Measurements from ENCODE around the gene C22orf31.
"Not testable (repeated sequence)": the region's sequence is repeated elsewhere in the genome, so short reads cannot be mapped to it uniquely, and the experiment has no call there.

Gene C22orf31

DNA sequence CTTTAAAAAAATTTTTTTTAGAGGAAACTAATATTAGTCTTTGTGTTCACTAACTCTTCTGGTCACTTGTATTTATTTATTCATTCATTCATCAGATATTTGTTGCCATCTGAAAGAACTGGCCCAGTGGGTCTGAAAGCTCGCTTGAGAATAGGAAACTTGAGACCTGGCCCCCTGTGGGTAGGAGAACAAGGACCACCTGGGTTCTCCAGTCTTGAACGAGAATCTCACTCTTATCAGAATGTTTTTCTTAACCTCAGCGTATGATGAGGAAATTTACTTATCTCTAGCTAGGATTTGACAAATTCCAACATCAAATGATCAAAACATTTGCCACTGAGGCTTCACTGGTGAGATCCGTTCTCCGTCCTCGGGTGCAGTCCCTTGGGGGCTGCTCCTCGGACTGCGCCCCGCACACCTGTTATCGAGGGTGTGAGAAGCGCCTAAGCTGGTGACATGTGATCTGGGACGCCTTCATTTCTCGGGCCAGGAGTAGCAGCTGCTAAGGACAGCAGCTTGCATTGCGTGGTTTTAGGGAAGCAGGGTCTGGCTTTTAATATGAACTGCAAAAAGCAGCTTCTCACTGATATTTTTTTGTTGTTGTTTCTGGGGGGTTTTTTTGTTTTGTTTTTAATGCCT is 6.3 kb downstream of the C22orf31 start:
- DNase-seq (ENCODE audit: low spot score), result no peak

DNA sequence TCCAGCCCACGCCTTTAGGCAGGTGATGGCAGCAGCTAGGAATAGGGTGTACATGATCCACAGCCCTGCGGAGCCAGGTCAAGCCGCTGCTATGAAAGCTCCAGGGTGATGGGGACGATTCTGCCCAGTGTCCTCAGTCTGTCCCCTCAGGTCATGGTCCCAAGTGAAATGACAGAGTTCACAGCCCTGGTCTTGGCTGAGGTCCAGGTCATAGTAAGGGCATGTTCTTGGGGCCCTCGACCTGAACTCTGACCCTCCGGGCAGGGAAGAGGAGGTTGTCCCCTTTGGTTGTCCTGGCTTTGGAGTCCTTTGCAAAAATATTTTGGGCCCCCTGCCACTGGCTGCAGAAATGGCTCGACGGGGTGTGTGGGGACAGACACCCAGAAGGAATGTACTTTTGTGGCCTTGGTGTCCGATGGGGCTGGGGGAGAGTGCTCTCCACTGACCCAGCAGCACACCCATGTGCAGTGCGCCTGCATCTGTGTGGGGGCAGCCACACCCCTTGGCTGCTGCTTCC is 7.3 kb downstream of the C22orf31 start:
- DNase-seq (ENCODE audit: low spot score), result no peak

DNA sequence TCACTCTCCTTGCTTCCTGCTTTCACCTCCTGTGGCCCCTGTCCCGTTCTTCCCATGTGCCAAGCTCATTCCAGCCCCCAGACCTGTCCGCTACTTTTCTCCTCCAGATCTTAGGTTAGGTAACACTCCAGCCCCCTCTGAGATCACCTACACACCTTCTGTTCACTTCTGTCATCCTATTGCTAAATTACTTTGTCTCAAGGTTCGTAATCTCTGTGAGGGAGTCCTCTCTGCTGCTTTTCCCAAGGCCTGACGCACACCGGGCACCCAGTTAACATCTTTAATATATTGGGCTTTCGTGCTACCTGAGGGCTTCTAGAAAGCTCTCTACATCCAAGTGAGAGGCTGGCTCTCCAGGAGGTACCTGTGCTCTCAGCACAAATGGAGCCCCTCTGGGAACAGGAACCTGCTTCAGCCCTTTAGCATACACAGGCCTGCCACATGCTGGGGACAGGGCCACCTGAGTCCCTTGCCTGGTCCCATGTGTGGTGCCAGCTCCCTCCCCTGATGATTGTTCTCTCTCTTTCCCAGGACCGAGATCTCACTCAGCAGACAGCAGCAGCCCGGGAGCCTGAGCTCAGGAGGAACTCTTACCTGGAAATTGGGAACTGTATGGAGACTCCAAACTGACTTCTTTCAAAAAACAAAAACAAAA is 8.5 kb downstream of the C22orf31 start:
- no peak for DNase-seq (ENCODE audit: low spot score)

DNA sequence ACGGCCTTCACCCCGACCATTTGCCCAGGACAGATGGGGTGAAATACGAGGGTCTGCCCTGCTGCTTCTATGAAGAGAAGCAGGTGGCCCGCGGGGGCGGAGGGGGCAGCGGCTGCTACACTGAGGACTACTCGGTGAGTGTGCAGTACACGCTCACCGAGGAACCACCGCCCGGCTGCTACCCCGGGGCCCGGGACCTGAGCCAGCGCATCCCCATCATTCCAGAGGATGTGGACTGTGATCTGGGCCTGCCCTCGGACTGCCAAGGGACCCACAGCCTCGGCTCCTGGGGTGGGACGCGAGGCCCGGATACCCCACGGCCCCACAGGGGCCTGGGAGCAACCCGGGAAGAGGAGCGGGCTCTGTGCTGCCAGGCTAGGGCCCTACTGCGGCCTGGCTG is 11.2 kb downstream of the C22orf31 start:
- DNase-seq (ENCODE audit: low spot score), result no peak

DNA sequence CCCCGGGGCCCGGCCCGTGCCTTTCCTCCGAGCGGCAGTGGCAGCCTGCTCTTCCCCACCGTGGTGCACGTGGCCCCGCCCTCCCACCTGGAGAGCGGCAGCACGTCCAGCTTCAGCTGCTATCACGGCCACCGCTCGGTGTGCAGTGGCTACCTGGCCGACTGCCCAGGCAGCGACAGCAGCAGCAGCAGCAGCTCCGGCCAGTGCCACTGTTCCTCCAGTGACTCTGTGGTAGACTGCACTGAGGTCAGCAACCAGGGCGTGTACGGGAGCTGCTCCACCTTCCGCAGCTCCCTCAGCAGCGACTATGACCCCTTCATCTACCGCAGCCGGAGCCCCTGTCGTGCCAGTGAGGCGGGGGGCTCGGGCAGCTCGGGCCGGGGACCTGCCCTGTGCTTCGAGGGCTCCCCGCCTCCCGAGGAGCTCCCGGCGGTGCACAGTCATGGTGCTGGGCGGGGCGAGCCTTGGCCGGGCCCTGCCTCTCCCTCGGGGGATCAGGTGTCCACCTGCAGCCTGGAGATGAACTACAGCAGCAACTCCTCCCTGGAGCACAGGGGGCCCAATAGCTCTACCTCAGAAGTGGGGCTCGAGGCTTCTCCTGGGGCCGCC is 11.9 kb downstream of the C22orf31 start:
- DNase-seq (ENCODE audit: low spot score), result no peak

DNA sequence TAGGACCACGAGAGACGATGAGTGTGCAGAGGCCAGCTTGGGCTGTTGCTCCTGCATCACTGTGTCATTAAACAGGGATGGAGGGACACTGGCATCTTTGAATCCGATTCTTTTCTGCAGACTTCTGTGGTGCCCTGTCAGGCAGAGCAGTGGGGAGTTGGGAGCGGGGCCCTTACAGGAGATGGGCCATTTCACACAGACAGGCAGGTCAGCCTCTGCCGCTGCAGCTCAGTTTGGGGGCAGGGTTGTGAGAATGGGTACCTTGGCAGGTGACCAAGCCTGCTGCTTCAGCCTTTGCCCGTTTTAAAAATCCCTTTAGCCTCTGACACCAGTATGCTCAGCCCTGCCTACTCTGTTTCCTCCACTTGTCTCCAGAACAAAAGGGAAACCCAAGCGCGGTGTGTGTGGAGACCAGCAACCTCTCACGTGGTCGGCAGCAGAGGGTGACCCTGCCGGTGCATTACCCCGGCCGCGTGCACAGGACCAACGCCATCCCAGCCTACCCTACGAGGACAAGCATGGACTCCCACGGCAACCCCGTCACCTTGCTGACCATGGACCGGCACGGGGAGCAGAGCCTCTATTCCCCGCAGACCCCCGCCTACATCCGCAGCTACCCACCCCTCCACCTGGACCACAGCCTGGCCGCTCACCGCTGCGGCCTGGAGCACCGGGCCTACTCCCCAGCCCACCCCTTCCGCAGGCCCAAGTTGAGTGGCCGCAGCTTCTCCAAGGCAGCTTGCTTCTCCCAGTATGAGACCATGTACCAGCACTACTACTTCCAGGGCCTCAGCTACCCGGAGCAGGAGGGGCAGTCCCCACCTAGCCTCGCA is 12.6 kb downstream of the C22orf31 start:
- DNase-seq (ENCODE audit: low spot score), result no peak

DNA sequence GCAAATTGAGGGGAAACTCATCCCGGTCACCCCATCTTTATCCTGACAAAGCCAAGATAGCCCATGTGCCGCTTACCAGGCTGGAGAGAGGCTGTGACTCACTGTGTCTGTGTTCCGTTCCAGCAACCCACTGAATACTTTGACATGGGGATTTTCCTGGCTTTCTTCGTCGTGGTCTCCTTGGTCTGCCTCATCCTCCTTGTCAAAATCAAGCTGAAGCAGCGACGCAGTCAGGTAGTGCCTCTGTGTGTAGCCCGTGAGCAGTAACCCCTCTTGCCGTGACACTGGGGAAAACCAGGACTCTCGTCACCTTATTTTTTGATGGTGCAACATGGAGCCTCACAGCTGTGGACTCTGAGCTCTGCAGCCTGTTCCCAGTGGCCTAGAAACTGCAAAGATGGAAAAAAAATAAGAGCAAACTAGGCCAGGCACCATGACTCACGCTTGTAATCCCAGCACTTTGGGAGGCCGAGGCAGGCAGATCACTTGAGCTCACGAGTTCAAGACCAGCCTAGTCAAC is 16.9 kb downstream of the C22orf31 start:
- no peak for DNase-seq (ENCODE audit: low spot score)

DNA sequence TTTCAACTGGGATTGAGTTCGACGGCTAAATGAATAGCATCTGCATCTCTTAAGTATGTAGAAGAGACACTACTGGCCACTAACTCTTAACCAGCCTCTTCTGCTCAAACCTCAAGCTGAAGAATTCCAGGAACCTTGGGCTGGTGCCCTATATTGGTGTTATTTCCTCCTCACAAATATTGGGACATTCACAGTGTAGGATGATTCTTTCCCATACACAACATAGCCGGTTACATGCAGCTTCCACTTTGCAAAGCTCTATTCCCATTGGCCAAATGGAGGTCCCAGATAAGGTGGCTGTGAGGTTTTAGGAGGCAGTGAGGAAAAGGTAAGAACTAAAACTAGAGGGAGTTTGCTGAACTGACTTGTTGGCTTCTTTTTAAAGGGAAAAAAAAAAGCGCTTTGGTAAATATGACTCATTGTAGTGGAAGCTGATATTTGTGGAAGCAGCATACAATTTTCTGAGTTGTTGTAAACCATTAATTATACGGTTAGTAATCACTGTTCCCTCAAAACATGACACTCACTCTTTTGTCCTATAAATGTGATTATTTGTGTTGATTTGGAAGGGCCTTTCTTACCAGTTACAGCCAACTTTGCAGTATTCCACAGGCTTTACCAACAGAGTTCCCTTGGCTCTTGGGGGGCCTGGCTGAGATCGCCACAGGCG is 17.6 kb downstream of the C22orf31 start:
- no peak for DNase-seq (ENCODE audit: low spot score)

DNA sequence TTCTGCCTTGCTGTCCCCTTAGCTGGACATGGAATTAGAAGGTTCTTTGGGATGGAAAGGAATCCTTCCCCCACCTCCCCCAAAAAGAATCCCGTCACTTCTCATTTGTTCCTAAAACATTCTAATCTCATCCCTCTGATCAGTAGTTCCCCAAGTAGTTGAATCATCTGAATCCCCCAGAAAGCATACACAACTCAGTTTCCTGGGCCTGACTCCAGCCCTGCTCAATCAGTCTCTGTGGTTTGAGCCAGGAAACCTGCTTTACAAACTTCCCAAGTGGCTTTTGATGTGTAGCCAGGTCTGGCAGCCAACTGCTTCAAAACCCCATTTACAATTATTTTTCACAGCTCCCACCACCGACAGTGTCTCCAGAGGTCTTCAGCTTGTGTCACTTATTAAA is 20.2 kb downstream of the C22orf31 start:
- no peak for DNase-seq (ENCODE audit: low spot score)

DNA sequence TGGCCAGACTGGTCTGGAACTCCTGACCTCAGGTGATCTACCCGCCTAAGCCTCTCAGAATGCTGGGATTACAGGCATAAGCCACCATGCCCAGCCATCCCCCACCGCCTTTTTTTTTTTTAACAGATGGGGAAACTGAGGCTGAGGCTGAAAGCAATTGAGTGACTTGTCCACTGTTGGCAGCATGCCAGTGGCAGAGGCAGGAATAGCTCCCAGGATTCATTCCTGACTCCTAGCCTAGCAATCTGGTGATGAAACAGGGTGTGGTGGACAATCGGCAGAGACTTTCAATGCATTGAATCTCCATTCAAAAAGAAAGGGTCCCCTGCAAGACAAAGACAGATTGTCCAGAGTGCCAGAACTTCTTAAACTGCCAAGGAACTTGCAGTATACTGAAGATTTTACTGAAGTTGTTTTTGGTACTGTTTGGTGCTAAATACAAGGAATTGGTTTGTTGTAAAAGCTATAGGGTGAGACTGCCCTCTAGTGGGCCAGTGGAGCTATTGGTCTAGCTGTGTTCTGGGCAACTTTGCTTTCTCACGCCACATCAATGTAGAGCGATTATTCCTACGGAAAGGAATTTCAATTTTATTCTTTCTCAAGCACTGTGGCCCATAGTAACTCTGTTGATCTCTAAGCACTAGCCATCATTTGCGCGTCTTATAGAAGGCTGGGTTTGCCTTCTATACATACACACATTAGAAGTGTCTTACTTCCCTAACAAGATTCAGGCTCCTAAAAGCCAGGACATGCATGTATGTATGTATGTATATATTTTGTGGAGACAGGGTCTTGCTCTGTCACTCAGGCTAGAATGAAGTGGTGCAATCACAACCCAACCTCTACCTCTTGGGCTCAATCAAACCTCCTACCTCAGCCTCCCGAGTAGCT is 21.0 kb downstream of the C22orf31 start:
- DNase-seq (ENCODE audit: low spot score), result peak; percentile 70

DNA sequence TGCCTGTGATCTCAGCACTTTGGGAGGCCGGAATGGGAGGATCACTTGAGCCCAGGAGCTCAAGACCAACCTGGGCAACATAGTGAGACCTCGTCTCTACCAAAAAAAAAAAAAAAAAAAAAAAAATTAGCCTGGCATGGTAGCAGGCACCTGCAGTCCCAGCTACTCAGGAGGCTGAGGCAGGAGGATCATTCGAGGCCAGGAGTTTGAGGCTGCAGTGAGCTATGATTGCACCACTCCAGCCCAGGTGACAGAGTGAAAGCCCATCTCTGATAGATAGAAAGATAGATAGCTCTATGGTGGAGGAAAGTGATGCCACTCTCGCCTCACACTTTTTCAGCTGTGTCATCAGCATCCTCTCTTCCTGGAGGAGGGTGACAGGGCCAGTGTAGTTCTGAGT is 21.9 kb downstream of the C22orf31 start:
- not testable (repeated sequence) for DNase-seq (ENCODE audit: low spot score)

DNA sequence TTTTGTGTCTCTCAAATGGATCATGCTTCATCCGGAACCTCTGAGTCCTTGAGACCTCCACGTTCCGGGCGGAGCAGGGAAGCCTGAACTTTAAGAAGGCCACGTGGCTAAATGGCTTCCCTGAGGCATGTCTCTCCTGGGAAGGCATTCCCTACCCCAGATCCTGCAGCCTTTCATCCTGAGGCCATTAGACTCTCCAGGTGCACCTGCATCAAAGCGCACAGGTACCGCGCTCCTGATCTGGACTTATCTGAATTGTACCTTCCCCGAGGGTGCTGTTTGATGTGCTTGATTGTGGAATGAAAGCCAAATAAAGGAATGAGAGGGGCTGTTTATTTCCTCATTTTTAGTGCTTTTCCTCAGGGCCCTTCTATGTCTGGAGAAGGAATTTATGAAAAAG is 22.5 kb downstream of the C22orf31 start:
- no peak for DNase-seq (ENCODE audit: low spot score)

DNA sequence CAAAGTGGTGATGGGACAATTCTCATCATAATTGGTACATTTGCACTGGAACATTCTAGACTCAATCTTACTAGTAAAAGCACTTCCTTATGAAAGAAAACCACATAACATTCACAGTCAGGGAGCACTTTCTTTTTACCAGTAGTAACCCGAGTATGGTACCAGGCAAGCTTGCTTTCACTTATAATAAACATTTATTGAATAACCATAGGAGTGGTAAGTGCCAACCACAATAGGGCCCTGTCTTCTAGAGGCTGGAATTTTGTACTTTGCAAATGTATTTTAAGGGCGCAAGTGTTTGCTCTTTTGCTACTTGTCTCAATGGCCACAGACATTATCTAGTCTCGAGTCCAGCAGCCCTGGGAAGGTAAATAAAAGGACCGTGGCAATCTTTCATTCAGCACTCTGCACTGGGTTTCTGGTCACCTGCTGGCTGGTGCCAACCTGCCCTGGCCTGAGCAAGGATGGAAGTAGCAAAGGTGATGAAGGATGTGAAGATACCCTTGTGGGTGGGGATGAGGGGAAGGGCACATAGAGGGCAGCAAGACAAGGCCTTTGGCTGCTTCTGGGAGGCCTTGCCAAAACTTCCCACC is 24.2 kb downstream of the C22orf31 start:
- no peak for DNase-seq (ENCODE audit: low spot score)

DNA sequence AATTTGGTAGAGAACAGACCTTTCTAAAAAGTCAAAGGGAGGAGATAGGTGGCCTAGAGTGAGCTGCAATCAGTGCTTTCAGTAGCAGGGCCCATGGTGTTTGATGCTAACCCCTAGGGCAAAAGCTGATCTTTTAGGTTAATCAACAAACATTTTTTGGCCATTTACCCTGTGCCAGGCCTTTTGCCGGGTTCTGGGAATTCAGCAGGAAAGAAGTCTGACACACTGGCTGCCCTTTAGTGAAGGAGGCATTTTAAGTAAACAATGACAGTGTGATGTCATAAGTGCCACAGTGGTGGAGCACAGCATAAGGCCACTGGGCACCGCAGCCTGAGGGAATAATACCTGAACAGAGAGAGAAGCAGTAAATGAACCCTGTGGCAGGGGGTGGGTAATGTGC is 29.0 kb downstream of the C22orf31 start:
- no peak for DNase-seq (ENCODE audit: low spot score)

DNA sequence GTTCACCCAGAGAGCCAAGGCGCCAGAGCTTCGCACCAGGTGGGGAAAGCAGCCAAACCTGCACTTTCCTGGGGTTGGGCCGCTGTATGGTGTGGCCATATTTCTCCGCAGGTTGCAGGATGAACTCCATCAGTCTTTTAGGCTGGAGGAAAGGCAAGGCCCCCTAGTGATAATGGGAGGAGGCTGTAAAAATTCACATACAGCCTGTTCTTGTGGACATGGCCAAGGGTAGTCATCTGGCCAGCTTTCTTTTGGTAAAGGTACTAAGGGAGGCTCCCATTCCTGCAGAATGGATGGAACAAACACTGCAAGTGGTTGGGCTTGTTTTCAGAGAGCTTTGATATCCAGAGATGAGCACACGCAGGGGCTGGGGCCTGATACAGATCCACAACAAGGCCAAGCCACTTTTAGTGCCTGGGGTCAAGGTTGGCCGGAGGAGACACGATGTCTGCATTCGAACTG is 29.6 kb downstream of the C22orf31 start:
- DNase-seq (ENCODE audit: low spot score), result peak; percentile 31

DNA sequence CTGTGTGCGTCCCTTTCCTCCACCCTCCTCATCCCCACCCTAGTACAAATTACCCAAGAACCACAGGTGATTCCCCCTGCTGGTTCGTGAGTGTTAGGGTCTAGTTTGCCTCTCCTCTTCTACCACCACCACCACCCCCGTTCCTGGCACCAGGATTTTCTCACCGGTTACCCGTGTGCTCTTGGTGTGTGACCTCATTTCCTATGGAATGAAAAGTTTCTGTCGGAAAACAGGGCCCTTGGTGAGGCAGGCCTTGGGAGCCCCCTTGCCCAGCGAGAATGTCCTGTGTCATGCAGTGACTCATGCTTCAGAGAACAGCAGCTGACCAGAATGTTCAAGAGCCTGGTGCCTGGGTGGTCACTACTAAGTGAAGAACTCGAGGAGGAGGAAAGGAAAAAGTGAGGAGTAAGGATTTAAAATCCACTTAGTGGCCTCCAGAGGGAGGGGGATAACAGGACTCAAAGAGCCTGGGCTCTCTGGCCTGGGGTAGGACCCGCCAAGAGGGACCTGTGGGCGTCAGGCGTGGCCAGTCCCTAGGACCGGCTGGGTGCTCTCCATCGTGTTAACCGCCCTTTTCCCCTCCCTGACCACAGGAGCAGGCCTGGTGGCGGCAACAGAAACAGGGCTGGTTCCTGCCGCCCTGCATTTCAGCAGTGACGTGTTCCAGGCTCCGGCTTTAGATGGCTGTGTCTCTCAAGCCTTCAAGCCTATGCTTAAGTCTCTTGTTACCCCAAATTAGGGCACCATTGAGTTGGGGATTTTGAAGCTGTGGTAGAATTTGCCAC is 30.2 kb downstream of the C22orf31 start:
- peak; percentile 56 for DNase-seq (ENCODE audit: low spot score)

DNA sequence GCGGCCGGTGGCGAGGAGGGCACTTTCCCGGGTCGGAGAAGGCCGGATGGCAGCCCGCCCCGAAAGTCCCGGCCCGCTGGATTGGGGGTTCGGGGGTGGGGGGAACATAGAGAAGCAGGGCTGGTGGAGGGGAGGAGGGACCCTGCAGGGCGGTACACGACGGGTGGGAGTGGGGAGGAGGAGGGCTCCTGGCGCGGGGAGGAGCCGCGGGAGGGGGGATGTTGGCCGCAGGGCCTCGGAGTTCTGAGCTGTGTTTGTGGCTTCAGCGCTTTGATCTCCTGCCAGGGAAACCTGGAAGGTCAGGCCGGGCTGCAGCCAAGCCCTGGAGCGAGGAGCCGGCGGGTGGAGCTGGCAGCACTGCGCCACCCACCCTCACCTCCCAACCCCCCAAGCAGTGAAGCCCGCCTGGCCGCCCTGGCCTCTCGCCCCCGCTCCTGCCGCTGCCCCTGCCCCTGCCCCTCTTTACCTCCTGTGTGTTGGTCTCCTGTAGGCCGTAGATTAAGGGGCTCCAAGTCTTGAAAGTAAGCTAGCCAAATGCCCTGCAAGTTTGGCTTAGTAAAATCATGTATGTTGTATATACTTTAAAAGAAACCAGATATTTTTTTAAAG is 30.9 kb downstream of the C22orf31 start:
- DNase-seq (ENCODE audit: low spot score), result peak; percentile 59

DNA sequence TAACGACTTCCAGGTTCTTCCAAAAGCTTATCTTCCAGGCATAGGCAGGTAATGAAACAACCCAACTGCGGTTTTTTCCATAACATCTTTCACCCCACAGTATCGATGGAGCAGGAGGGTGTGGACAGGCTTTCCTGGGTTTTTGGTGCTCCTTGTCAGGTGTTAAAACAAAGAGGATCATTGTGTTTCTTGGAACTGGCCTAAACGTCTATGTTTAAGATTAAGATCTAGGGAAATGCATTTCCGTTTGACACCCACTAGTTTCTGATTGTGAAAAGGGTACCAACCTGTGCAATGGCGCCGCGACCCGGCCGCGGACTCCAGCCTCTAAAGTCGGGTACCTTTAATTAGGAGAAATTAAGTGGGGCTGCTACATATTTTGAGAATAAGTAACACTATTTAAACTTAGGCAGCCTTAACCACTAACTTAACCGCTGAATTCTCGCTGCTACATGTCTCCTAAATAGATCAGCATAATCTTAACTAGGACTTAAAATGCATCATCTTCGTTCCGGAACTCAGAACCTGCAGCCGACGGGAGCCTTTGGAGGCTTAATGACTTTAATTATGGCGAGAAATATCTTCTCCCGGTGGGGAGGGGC is 31.5 kb downstream of the C22orf31 start:
- no peak for DNase-seq (ENCODE audit: low spot score)
